Brain microvascular endothelial cell (primary cell): ENCODE measurements around the gene ANKRD11.
A peak's percentile ranks its signal among the peaks of the same experiment; 100 is the strongest.

Experiments
- DNase-seq: peaks from one replicate; pipeline ENCODE4 v3.0.0-alpha.2; 2020
- H3K27ac ChIP-seq: fragments of 250-450 bp; sonication (Bioruptor Pico); 2 replicates; pipeline ENCODE4 v1.5.1; 2020; ENCODE audit warnings: mild to moderate bottlenecking, moderate library complexity
- H3K27me3 ChIP-seq: fragments of 250-450 bp; sonication (Bioruptor Pico); replicated peaks from 2 replicates; pipeline ENCODE4 v1.5.1; 2020; ENCODE audit warnings: mild to moderate bottlenecking
- H3K36me3 ChIP-seq: fragments of 250-450 bp; sonication (Bioruptor Pico); replicated peaks from 2 replicates; pipeline ENCODE4 v1.5.1; 2020; ENCODE audit warnings: mild to moderate bottlenecking
- H3K4me3 ChIP-seq: 2 replicates; pipeline ENCODE4 v1.5.1; 2011; ENCODE audit warnings: low read depth, mild to moderate bottlenecking, control low read depth, low read length, moderate library complexity
- in situ Hi-C: cut with HindIII; loops from 2 replicates; pipeline ENCODE4 v1.10.0; 2017; ENCODE audit warnings: low sequenced_read_pairs, low pct_ligation_motif_present
- TF ChIP-seq, protein P1 (sequence below): IDR thresholded peaks from 2 replicates; pipeline ENCODE4 v1.5.1; 2011; ENCODE audit warnings: low read depth, mild to moderate bottlenecking, moderate library complexity, low read length, control low read depth, inconsistent platforms; ENCODE audit errors: missing control alignments

The ANKRD11 gene

DNA sequence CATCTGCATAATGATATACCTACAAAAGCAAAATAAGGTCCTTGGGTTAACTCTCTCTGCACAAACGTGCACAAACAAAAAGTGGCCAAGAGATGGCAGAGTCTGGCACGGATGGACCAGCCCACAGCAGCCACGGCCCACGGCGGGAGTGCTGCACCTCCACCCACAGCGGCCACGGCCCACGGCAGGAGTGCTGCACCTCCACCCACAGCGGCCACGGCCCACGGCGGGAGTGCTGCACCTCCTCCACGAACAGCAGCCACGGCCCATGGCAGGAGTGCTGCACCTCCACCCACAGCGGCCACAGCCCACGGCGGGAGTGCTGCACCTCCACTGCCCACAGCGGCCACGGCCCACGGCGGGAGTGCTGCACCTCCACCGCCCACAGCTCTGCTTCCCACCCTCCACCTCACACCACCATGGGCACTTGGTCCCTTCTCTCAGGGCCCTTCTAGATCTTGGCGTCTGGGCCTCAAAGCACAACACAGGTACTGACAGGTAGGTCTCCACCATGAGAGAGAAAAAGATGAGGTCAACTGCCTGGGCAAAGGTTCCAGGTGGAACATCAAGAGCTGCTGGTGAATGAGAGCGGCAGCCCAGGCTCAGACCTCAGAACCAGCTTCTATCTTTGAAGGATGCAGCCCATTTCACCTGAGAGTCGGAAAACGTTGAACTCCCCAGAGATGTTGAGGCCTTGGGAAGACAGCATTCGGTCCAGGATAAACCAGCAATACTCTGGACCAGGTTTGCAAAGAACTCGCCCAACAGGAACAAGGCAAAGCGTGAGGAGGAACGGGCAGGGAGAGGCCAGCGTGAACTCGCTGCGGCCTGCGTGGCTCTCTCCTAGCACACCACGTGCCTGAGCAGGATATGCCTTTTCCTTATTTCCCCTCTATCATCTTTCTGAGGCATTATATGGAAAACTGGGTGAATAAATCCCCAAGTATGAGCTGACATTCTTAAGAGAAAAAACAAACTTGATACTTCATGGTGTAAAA is 148.4 kb downstream of the ANKRD11 start:
- Histone ChIP-seq H3K27ac (no peak overlapping the region), H3K27me3 (no peaks in the 10 kb centered on the region), H3K4me3 (no peak overlapping the region), H3K36me3 (no peaks in the 10 kb centered on the region)
- in situ Hi-C loops = no loop called here
- TF ChIP-seq, protein P1, sequence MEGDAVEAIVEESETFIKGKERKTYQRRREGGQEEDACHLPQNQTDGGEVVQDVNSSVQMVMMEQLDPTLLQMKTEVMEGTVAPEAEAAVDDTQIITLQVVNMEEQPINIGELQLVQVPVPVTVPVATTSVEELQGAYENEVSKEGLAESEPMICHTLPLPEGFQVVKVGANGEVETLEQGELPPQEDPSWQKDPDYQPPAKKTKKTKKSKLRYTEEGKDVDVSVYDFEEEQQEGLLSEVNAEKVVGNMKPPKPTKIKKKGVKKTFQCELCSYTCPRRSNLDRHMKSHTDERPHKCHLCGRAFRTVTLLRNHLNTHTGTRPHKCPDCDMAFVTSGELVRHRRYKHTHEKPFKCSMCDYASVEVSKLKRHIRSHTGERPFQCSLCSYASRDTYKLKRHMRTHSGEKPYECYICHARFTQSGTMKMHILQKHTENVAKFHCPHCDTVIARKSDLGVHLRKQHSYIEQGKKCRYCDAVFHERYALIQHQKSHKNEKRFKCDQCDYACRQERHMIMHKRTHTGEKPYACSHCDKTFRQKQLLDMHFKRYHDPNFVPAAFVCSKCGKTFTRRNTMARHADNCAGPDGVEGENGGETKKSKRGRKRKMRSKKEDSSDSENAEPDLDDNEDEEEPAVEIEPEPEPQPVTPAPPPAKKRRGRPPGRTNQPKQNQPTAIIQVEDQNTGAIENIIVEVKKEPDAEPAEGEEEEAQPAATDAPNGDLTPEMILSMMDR = no peak
- DNase-seq = no peak

DNA sequence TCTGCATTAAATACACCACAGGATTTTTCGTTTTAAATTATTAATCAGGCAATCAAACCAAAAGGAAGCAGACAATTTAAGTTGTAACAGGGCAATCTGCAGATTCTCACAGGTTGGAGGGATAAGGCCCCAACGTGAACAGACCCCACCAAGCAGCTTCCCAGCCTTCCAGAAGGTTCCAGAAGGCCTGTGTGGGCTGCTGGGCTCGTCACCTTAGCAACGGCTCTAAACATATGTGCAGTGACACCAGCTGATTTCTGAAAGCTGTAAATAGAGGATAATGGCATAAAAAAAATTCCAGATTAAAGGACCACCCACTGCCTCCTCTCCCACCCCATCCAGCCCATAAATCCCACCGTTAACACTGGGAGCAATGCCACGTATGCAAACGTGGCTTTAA is 149.1 kb downstream of the ANKRD11 start:
- no peaks in the 10 kb centered on the region for H3K36me3 ChIP-seq
- DNase-seq = no peak
- H3K4me3 ChIP-seq = no peak overlapping the region
- TF ChIP-seq, protein P1 = no peak
- no peak overlapping the region for H3K27ac ChIP-seq
- in situ Hi-C loops = no loop called here
- H3K27me3 ChIP-seq = no peaks in the 10 kb centered on the region

DNA sequence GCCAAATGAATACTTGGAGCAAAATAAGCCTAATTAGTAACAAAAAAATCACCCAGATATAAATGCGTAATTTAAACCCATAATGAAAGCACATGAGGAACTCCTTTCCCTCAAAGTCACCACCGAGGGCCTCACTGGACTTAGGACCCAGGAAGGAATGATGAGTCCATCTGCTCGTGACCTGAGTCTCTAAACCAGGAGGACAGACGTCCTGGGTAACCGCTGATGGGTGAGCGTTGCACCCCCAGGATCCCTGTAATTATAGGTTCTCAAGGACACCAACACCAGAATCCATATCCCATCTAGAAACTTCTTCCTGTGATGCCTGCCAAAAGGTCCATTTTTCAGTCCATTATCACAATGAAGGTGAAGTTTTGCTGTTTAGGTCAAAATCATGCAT is 151.5 kb downstream of the ANKRD11 start:
- H3K27ac ChIP-seq = no peak overlapping the region
- in situ Hi-C loops = no loop called here
- no peak for DNase-seq
- TF ChIP-seq, protein P1 = no peak
- no peaks in the 10 kb centered on the region for H3K27me3 ChIP-seq
- H3K36me3 ChIP-seq = no peaks in the 10 kb centered on the region
- no peak overlapping the region for H3K4me3 ChIP-seq

DNA sequence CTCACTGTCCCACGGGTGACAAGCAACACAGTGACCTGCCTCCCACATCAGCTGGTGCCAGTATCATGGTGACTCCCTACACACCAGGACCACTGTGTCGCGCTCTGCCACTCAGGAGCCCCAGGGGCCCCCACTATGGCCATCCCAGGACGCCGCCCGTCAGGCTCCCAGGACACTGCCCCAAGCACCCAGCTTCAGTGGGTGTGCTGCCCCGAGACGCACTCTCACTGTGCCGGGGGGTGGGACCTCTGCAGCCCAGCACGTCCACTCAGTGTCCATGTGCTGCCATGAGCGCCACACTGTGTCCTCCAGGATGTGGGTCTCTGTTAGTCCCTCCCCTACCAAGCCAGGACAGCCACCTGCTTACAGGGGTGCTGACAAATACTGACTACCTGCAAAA is 152.4 kb downstream of the ANKRD11 start:
- TF ChIP-seq, protein P1 = no peak
- in situ Hi-C loops = no loop called here
- H3K27me3 ChIP-seq = no peaks in the 10 kb centered on the region
- DNase-seq = no peak
- H3K4me3 ChIP-seq = no peak overlapping the region
- H3K27ac ChIP-seq = no peak overlapping the region
- H3K36me3 ChIP-seq = no peaks in the 10 kb centered on the region

DNA sequence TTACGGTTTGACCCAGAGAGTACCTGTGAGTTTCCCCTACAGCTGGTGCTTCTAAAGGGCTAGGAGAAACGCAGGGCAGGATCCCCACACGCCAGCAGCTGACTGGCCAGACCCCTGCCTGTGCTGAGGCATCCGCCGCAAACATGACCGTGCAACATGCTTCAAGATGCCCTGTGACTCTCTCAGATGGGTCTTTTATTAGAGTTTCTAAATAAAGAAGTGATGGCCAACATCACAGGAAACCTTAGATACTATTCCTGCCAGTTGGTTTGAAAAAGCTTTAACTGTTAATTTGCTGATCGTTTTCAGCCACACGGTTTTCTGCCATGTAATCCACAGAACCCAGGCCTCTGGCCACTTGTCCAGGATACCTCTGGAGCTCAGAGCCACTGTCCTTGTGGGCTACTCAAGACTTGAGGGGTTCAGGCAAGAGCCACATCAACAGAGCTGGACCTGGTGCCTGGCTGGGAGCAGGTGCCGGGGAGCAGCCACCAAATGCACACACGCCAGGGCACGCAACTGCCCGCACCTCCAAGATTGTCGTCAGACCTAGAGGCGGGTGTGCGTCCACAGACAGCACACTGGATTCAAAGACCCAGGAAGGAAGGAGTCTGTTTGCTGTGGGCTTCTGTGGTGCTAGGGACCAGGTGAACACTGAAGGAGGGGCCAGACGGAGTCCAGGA is 154.4 kb downstream of the ANKRD11 start:
- TF ChIP-seq, protein P1 = no peak
- Histone ChIP-seq H3K4me3 (no peak overlapping the region), H3K27me3 (no peaks in the 10 kb centered on the region), H3K27ac (peak overlapping the region; percentile 22), H3K36me3 (no peaks in the 10 kb centered on the region)
- in situ Hi-C loops = no loop called here
- no peak for DNase-seq
